ENCODE measurements around the gene KIF5B.
"Not testable (repeated sequence)": the region's sequence is repeated elsewhere in the genome, so short reads cannot be mapped to it uniquely, and the experiment has no call there.

The KIF5B gene

GRCh38 chr10:32059472-32059871 lies 3.2 kb upstream of the KIF5B start:
- DNase-seq: no peak

GRCh38 chr10:32057036-32057372 lies 779 bp upstream of the KIF5B start:
- no peak for DNase-seq

DNA sequence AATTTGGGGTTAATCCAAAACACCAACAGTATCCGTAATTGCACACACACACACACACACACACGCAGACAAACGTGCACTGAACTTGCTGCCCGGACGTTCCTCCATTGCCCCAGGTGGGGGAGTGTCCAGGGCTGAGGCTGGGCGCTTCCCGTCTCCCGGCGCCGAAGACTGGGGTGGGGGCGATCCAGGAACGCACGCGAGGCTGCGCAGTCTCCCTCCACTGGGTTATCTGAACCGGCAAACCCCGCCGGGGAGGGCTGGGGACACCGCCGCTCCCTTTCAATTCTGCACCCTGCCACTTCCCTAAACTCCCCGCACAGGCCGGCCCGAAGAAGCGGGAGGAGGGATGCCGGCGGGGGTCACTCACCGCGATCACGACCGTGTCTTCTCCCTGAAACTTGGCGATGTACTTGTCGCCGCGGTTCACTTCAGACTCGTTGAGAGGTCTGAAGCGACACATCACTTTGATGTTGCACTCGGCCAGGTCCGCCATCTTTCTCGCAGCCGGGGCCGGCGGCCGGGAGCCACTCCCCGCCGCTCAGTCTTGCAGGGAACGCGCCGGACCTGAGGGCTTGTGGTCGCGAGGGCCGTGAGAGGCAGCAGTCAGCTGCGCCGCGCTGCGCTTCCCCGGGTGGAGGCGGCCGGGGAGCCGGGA lies 618 bp downstream of the KIF5B start:
- DNase-seq: peak in 1 of 2 experiments; percentile 2

- no peak for DNase-seq
These were observed 2.1 kb downstream of the KIF5B start for GRCh38 chr10:32054094-32054493.

DNA sequence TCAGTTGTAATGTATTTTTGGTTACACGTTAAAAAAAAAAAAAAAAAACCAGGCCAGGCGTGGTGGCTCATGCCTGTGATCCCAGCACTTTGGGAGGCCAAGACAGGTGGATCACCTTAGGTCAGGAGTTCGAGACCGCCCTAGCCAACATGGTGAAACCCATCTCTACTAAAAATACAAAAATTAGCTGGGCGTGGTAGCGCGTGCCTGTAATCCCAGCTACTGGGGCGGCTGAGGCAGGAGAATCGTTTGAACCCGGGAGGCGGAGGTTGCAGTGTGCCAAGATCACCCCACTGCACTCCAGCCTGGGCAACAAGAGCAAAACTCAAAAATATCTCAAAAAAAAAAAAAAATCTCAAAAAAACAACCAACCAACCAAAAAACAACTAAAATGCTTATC lies 2.8 kb downstream of the KIF5B start:
- not testable (repeated sequence) for DNase-seq

GRCh38 chr10:32051926-32052325 lies 4.3 kb downstream of the KIF5B start:
- no peak for DNase-seq

DNA sequence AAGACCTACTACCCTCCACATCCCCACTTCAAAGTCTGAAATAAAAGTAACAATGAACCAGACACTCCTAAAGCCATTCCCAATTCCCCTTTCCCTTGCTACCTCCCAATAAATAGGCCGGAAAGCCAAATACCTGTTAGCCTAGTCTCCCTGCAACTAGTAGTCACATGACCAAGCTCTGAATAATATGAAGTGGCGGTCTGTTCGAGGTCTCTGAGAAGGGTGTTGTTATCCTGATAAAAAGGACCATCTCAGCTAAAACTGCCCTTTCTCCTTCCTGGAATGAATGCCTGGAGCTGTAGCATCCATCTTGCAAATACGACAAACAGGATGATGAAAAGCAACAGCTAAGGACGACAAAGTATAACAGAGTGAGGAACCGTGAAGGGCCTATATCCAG lies 6.0 kb downstream of the KIF5B start:
- no peak for DNase-seq

- no peak for DNase-seq
These were observed 7.1 kb downstream of the KIF5B start for GRCh38 chr10:32049113-32049512.

DNA sequence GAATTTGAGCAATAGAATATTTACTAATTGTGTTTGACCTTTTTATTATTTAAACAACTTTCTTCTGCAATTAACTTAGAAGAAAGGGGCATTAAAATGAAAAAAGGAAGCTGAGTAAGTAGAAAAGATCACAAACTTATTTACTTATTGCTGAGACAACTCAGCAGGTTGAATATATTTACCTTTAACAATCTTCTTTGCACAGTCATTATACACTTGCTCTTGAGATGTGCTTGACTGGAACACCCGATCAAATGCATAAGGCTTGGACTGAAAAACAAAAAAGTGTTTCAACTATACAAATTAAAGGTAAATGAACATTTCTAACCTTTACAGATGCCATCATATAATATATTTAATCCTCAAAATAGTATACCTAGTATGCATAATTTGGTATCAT lies 7.9 kb downstream of the KIF5B start:
- DNase-seq: no peak

DNA sequence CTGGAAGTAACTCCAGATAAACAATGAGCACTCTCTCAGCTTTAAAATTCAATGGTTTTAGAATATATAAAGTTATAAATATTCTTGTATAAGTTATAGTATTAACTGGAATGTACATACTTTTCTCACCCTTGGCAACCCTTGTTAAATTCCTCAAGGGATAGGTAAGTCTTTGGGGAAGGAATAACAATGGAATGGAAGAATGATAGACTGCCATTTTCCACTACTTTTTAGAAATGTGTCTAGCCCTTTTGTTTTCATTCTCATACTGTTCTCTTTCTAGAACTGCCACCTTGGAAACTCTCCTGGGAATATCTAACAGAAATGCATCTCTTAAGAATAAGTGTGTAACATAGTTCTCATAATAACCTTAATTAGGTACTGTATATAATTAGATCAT lies 8.3 kb downstream of the KIF5B start:
- DNase-seq: no peak

GRCh38 chr10:32046151-32046550 lies 10.1 kb downstream of the KIF5B start:
- no peak for DNase-seq

GRCh38 chr10:32042730-32043129 lies 13.5 kb downstream of the KIF5B start:
- not testable (repeated sequence) for DNase-seq

- no peak for DNase-seq
These were observed 14.8 kb downstream of the KIF5B start for GRCh38 chr10:32041290-32042028.

GRCh38 chr10:32039734-32040133 lies 16.5 kb downstream of the KIF5B start:
- DNase-seq: no peak

- DNase-seq: no peak
These were observed 17.4 kb downstream of the KIF5B start for GRCh38 chr10:32038777-32039176.

- no peak for DNase-seq
These were observed 19.3 kb downstream of the KIF5B start for GRCh38 chr10:32036922-32037321.

DNA sequence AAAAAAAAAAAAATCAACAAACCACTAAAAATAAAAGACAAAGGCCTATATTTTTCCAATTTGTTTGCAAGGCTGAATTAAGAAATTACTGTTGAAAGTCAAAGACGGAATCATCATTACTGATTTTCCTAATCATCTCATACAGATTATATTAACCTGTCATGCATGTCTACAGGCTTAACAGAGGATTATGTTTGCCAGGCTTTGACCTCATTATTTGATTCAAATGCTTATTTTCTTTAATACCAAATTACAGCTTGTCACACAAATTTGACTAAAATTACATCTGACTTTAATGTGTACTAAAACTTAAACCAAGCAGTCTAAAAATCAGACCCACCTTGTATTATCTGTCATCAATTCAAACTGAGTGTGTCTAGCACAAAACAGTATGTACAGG lies 21.2 kb downstream of the KIF5B start:
- no peak for DNase-seq

DNA sequence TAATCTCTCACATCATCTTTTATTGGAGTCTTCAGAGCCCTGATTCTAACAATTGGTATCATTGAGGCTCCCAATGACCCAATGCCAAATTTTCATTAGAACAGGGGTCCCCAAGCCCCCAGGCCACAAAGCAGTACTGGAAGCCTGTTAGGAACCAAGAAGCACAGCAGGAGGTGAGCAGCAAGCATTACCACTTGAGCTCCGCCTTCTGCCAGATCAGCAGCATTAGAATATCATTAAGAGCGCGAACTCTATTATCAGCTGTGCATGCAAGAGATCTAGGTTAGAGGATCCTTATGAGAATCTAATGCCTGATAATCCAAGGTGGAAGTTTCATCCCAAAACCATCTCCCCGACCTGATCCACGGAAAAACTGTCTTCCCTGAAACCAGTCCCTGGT lies 23.1 kb downstream of the KIF5B start:
- no peak for DNase-seq

GRCh38 chr10:32031920-32032319 lies 24.3 kb downstream of the KIF5B start:
- no peak for DNase-seq

GRCh38 chr10:32031424-32031823 lies 24.8 kb downstream of the KIF5B start:
- DNase-seq: no peak

- no peak for DNase-seq
These were observed 27.5 kb downstream of the KIF5B start for GRCh38 chr10:32028710-32029109.

DNA sequence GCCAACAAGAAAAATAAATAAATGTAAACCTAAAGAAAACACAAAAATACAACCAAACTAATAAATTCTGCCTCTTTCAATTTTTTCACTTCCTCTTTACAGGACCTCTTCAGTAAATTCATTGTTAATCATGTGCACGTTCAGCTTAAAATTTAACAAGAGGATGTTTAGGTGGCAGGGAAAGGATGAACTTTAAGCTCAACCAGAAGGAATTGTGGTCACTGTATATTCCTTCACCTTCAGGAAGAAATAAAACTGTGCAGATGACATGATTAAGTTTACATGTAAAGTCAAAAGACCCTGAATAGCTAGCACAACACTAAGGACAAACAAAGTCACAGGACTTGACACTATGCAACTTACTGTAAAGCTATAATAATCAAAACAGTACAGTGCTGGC lies 33.0 kb downstream of the KIF5B start:
- DNase-seq: no peak

DNA sequence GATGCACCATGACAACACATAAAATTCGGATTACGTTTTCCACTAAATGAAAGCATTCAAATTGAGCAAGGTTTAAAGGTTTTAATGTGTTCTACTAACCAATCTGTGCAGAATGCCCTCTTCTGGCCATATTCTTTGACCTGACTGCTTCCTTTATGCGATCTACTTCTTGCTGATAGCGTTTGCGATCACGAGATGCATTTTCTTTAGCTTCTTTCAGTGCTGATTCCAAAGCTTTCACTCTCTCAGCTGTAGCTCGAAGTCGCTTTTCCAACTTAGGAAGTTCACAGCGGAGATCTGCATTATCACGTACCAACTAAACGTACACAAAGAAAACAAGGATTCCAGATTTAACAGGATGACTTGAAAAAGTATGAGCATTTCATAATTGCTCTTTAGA lies 39.2 kb downstream of the KIF5B start:
- DNase-seq: no peak

DNA sequence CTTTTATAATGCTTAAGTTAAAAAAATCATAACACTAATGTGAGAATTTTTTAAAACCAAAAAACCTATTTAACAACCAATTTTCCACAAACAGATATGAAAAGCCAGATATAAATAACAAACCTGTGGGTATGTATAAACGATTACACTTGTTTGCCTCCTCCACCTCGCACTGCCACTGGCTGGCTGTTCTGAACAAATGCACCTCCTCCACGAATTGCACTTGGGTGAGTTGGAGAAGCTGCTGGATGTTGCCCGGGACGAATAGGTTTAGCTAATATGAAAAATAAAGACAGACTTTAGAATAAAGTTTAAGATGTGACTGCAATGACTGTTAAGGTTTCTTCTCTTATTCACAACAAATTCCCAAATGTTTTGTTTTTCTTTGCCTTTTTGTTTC lies 40.8 kb downstream of the KIF5B start:
- no peak for DNase-seq

DNA sequence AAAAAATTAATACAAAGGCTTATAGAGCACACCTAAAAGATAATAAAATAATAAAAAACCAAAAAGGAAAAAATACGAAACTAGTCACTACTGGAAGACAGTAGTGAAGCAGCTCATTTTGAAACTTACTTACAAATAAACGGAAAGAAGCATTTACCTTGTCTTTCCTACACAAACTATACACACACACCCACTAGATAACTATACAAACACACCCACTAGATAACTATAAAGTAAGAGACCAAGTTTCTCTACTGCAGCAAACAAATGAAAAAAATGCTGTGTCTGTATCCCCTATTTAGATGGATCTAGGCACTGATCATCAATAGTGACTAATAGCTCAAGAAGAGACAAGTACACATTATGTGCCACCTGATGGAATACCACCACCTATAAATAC lies 49.2 kb downstream of the KIF5B start:
- DNase-seq: no peak
